ENCODE data around the gene FBXO11.
"Not testable (repeated sequence)": the region's sequence is repeated elsewhere in the genome, so short reads cannot be mapped to it uniquely, and the experiment has no call there.

Gene FBXO11

DNA sequence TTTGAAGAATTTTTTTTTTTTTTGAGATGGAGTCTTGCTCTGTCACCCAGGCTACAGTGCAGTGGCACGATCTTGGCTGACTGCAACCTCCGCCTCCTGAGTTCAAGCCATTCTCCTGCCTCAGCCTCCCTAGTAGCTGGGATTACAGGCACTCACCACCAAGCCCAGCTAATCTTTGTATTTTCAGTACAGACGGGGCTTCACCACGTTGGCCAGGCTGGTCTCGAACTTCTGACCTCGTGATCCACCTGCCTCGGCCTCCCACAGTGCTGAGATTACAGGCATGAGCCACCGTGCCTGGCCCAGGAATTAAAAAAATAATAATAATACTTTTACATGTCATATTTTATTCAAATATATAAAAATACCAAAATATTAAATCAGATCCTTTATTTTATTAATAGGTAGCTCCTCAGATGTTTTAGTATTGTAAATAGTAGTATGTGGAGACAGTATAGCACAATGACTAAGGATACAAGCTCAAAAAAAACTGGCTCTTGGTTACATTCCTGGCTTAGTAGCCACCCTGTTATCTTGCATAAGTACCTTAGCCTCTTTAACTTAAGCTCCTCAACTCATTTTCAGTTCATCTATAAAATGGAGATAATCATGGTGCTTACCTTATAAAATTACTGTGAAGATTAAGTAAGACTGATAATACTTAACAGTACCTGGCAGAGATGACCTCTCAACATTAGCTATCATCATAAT, 53.1 kb downstream of the FBXO11 start:
- H3K9me3 Mint-ChIP-seq, result not testable (repeated sequence)

DNA sequence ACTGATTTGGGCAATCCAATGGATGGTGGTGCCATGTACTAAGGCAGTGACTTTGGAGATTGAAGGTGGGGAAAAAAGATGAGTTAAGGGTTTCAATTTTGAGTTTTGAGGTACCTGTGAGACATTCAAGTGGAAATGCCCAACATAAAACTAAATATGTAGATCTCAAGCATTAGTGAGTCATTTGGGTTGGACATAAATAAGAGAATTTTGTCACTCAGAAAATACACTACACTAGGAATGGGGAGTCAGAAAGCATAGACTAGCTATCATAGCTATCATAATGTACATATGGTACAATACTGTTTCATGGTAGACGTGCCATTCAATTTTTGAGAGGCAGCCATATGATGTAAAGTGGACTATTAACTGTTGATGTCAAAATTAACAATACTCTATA, 56.1 kb downstream of the FBXO11 start:
- Mint-ChIP-seq H3K36me3 (ENCODE audit: insufficient read depth) (peaks cover 10% of the 10 kb centered on the region), H3K4me3 (no peak overlapping the region), H3K27me3 (no peaks in the 10 kb centered on the region), H3K27ac (ENCODE audit: low read depth) (no peak overlapping the region), H3K9me3 (no peaks in the 10 kb centered on the region), H3K4me1 (peaks cover 42% of the 10 kb centered on the region)
- ATAC-seq (replicated peaks; ENCODE audit: extremely low read depth, poor library complexity, severe bottlenecking), result no peak
- no peak for DNase-seq (ENCODE audit: low spot score in 2 of 2)

More for the DNA sequence above, 53.1 kb downstream of the FBXO11 start:
- peaks cover 53% of the 10 kb centered on the region for H3K4me1 Mint-ChIP-seq
- H3K27me3 Mint-ChIP-seq; H3K4me3 Mint-ChIP-seq; DNase-seq (ENCODE audit: low spot score in 2 of 2); ATAC-seq (replicated peaks; ENCODE audit: extremely low read depth, poor library complexity, severe bottlenecking); H3K27ac Mint-ChIP-seq (ENCODE audit: low read depth): not testable (repeated sequence)
- H3K36me3 Mint-ChIP-seq (ENCODE audit: insufficient read depth), result peaks cover 20% of the 10 kb centered on the region

DNA sequence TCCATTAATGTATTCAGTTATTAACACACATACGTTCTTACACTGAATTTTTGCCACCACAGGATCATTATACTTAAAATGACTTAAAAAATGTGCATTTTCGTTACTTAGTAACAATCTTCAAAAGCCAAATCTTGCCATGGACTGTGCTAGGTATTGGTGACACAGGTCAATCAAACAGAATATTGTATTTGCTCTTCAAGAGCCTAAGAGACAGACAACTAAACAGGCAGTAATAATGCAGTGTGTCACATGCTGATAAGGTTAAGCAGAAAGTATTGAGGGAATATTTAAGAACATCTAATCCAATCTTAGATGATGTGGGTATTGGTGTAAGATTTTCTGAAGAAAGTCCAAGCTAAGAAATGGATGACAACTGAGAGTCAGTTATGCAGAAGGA, 56.9 kb downstream of the FBXO11 start:
- H3K9me3 Mint-ChIP-seq, result no peaks in the 10 kb centered on the region
- H3K4me3 Mint-ChIP-seq, result no peak overlapping the region
- no peak for DNase-seq (ENCODE audit: low spot score in 2 of 2)
- no peak overlapping the region for H3K27ac Mint-ChIP-seq (ENCODE audit: low read depth)
- no peaks in the 10 kb centered on the region for H3K27me3 Mint-ChIP-seq
- ATAC-seq (replicated peaks; ENCODE audit: extremely low read depth, poor library complexity, severe bottlenecking), result no peak
- peaks cover 45% of the 10 kb centered on the region for H3K4me1 Mint-ChIP-seq
- peaks cover 10% of the 10 kb centered on the region for H3K36me3 Mint-ChIP-seq (ENCODE audit: insufficient read depth)

DNA sequence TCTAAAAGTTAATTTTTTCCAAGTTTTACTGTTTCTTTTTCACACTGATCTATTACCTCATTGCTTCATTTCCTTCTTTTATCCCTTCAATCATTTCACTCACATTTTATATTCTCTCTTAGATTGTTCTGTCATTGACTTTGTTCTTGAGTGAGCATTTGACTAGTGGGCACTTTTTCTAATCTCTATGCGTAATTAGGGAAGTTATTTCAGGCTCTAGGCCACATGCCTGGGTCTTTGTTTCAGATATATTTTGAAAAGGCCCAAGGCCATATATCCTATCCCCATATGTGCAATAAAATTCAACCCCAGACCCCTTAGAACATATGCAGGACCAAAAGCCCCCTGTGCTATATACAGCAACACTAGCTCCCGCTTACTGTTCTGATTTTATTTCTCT, 62.1 kb downstream of the FBXO11 start:
- Mint-ChIP-seq H3K9me3 (no peaks in the 10 kb centered on the region), H3K4me3 (no peak overlapping the region)
- no peak for DNase-seq (ENCODE audit: low spot score in 2 of 2)

DNA sequence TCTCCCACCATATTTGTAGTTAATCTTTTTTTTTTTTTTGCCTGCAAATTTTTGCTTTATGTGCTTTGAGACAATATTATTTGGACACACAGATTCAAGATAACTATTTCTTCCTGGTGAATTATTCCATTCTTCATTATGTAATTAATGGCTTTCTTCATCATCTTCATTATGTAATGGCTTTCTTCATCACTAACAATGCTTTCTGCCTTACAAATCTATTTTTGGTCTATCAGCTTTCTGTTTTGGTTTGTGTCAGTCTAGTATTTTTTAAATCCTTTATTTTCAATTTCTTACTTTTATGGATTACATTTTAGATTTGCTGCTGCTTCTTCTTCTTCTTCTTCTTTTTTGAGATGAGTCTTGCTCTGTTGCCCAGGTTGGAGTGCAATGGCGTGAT, 62.9 kb downstream of the FBXO11 start:
- H3K27me3 Mint-ChIP-seq, result no peaks in the 10 kb centered on the region
- H3K27ac Mint-ChIP-seq (ENCODE audit: low read depth), result peak overlapping the region; percentile 84
- peaks cover 43% of the 10 kb centered on the region for H3K4me1 Mint-ChIP-seq
- no peak overlapping the region for H3K4me3 Mint-ChIP-seq
- peaks cover 16% of the 10 kb centered on the region for H3K36me3 Mint-ChIP-seq (ENCODE audit: insufficient read depth)
- no peaks in the 10 kb centered on the region for H3K9me3 Mint-ChIP-seq
- DNase-seq (ENCODE audit: low spot score in 2 of 2) (no peak), ATAC-seq (replicated peaks; ENCODE audit: extremely low read depth, poor library complexity, severe bottlenecking) (no peak)

More for the DNA sequence above, 62.1 kb downstream of the FBXO11 start:
- Mint-ChIP-seq H3K27me3 (no peaks in the 10 kb centered on the region), H3K27ac (ENCODE audit: low read depth) (peak overlapping the region; percentile 84), H3K4me1 (peaks cover 43% of the 10 kb centered on the region), H3K36me3 (ENCODE audit: insufficient read depth) (peaks cover 11% of the 10 kb centered on the region)
- ATAC-seq (replicated peaks; ENCODE audit: extremely low read depth, poor library complexity, severe bottlenecking), result no peak

DNA sequence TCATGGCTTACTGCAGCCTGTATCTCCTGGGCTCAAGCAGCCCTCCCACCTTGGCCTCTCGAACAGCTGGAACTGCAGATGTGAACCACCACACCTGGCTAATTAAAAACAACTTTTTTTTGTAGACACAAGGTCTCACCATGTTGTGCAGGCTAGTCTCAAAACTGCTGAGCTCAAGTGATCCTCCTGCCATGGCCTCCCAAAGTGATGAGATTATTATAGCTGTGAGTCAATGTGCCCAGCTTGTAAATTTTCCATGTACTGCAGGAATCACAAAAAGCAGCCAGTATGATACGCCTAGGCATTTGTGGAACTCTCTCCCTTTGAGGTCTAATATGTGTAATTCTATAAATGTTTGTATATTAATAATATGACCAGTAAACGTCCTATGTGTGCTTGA, 63.5 kb downstream of the FBXO11 start:
- Mint-ChIP-seq H3K27me3 (no peaks in the 10 kb centered on the region), H3K4me1 (peaks cover 38% of the 10 kb centered on the region), H3K36me3 (ENCODE audit: insufficient read depth) (peaks cover 17% of the 10 kb centered on the region), H3K4me3 (no peak overlapping the region), H3K9me3 (no peaks in the 10 kb centered on the region), H3K27ac (ENCODE audit: low read depth) (peak overlapping the region; percentile 84)
- DNase-seq (ENCODE audit: low spot score in 2 of 2) (no peak), ATAC-seq (replicated peaks; ENCODE audit: extremely low read depth, poor library complexity, severe bottlenecking) (no peak)

DNA sequence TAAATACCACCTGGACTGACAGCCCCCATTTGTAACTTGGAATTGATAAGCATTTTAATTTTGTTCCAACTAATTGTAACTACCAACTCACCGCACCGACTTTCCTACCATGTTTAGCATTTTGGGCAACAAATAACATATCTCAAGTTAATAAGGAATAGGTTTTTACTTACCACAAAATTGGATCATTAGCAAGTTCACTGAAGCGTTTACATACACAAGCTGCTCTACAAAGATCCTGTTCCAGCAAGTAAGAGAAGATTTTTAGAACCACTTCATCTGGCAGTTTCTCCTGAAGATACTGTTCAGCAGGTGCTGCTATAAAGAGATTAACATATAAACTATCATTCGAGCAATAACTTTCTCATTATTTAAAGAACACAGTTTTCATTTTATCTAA, 67.6 kb downstream of the FBXO11 start:
- no peak overlapping the region for H3K4me3 Mint-ChIP-seq
- ATAC-seq (replicated peaks; ENCODE audit: extremely low read depth, poor library complexity, severe bottlenecking) (no peak), DNase-seq (ENCODE audit: low spot score in 2 of 2) (no peak)
- H3K9me3 Mint-ChIP-seq, result no peaks in the 10 kb centered on the region
- no peak overlapping the region for H3K27ac Mint-ChIP-seq (ENCODE audit: low read depth)
- H3K27me3 Mint-ChIP-seq, result no peaks in the 10 kb centered on the region
- H3K4me1 Mint-ChIP-seq, result peaks cover 14% of the 10 kb centered on the region
- peaks cover 46% of the 10 kb centered on the region for H3K36me3 Mint-ChIP-seq (ENCODE audit: insufficient read depth)

DNA sequence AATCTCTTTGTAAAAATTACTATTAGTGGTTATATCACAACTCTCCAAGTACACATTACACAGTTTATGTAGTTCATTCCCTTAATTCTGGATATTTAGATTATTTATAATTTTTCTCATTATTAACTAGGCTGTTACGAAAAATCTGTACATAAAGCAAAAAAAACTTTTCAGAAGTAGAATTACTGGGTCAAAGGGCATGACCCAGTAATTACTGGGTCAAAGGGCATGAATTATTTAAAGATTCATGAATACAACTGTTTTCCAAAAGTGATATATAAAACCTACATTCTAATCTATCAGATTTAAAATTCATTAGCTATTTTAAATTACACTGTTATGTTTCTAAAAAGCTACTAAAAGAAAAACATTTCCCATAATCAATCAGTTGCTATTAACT, 68.0 kb downstream of the FBXO11 start:
- ATAC-seq (replicated peaks; ENCODE audit: extremely low read depth, poor library complexity, severe bottlenecking) (no peak), DNase-seq (ENCODE audit: low spot score in 2 of 2) (no peak)
- Mint-ChIP-seq H3K4me1 (peaks cover 9% of the 10 kb centered on the region), H3K4me3 (no peak overlapping the region), H3K36me3 (ENCODE audit: insufficient read depth) (peaks cover 45% of the 10 kb centered on the region), H3K27me3 (no peaks in the 10 kb centered on the region), H3K27ac (ENCODE audit: low read depth) (no peak overlapping the region), H3K9me3 (no peaks in the 10 kb centered on the region)

DNA sequence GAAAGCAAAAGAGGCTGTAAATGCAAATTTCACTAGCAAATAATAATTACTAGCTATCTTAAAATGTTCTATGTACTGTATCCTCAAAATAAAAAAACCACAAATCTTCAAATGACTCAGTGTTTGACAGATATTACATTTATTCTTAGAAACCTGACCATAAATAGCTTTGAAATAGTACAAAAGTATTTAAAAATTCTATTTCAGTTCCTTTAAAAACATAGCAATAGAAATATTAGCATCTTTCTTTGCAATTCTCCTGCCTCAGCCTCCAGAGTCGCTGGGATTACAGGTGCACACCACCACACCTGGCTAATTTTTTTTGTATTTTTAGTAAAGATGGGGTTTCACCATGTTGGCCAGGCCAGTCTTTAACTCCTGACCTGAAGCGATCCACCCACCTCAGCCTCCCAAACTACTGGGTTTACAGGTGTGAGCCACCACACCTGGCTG, 72.8 kb downstream of the FBXO11 start:
- Mint-ChIP-seq H3K4me3 (no peak overlapping the region), H3K9me3 (no peaks in the 10 kb centered on the region), H3K27ac (ENCODE audit: low read depth) (no peak overlapping the region), H3K4me1 (no peaks in the 10 kb centered on the region), H3K36me3 (ENCODE audit: insufficient read depth) (peaks cover 60% of the 10 kb centered on the region), H3K27me3 (no peaks in the 10 kb centered on the region)
- DNase-seq (ENCODE audit: low spot score in 2 of 2) (no peak), ATAC-seq (replicated peaks; ENCODE audit: extremely low read depth, poor library complexity, severe bottlenecking) (no peak)

DNA sequence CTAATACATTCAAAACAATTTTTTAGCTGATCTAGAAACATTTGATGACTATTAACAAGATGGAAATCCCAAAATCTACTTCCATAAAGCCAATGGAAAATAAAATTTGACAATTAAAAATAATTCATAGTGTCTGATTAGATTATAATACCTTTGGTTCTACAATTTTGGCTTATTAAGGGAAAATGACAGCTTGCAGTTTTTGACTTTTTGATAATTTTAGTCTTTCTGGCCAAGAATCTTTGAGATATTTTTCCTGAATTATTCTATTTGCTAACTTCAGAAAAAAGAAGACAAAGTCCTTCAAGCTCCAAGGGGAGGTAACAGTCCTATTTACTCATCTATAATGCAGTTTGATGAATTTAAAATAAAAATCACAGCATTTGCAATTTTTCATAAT, 83.8 kb downstream of the FBXO11 start:
- Mint-ChIP-seq H3K27ac (ENCODE audit: low read depth) (no peak overlapping the region), H3K4me1 (no peaks in the 10 kb centered on the region), H3K4me3 (no peak overlapping the region), H3K9me3 (no peaks in the 10 kb centered on the region), H3K36me3 (ENCODE audit: insufficient read depth) (peaks cover 49% of the 10 kb centered on the region), H3K27me3 (no peaks in the 10 kb centered on the region)
- no peak for DNase-seq (ENCODE audit: low spot score in 2 of 2)
- no peak for ATAC-seq (replicated peaks; ENCODE audit: extremely low read depth, poor library complexity, severe bottlenecking)

DNA sequence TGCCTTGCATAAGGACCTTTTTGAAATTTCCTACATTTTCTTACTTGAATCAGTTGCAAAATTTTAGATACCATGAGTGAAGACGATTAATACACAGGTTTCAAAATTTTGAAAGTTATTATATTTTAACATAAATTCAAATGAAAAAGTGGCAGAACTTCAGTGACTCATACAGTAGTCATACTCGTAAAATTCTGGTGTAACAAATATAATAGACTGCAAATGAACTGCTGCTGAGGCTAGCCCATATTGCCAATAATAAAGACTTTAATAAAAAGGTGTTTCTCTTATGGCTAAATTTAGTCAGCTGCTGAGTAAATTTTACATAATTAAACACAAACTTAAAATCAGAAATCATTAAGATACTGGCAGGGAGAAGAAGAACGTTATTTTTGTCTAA, 86.5 kb downstream of the FBXO11 start:
- no peak for DNase-seq (ENCODE audit: low spot score in 2 of 2)

DNA sequence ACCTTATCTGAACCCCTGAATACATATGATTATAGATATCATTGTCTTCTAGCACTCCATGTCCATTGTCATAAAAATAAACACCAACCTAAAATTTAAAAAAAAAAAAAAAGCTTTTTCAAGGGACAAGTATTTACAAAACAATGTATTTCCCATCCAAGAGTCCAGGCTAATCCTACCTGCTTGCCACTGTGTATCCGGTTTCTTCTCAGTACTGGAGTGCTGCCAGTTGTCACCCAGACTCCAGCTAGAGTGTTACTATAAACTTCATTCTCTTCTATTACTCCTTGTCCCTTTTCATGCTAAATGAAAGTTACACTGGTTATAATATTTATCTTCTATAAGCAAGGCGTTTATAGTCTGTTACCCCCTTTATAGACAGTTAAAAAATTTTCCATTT, 87.5 kb downstream of the FBXO11 start:
- Mint-ChIP-seq H3K4me3 (no peak overlapping the region), H3K9me3 (no peaks in the 10 kb centered on the region), H3K27ac (ENCODE audit: low read depth) (peak overlapping the region; percentile 35), H3K27me3 (no peaks in the 10 kb centered on the region), H3K4me1 (peaks cover 5% of the 10 kb centered on the region), H3K36me3 (ENCODE audit: insufficient read depth) (peaks cover 65% of the 10 kb centered on the region)
- ATAC-seq (replicated peaks; ENCODE audit: extremely low read depth, poor library complexity, severe bottlenecking), result no peak
- no peak for DNase-seq (ENCODE audit: low spot score in 2 of 2)

More for the DNA sequence above, 86.5 kb downstream of the FBXO11 start:
- peaks cover 3% of the 10 kb centered on the region for H3K4me1 Mint-ChIP-seq
- peaks cover 58% of the 10 kb centered on the region for H3K36me3 Mint-ChIP-seq (ENCODE audit: insufficient read depth)
- no peak for ATAC-seq (replicated peaks; ENCODE audit: extremely low read depth, poor library complexity, severe bottlenecking)
- H3K9me3 Mint-ChIP-seq, result no peaks in the 10 kb centered on the region
- no peaks in the 10 kb centered on the region for H3K27me3 Mint-ChIP-seq
- peak overlapping the region; percentile 35 for H3K27ac Mint-ChIP-seq (ENCODE audit: low read depth)
- no peak overlapping the region for H3K4me3 Mint-ChIP-seq

DNA sequence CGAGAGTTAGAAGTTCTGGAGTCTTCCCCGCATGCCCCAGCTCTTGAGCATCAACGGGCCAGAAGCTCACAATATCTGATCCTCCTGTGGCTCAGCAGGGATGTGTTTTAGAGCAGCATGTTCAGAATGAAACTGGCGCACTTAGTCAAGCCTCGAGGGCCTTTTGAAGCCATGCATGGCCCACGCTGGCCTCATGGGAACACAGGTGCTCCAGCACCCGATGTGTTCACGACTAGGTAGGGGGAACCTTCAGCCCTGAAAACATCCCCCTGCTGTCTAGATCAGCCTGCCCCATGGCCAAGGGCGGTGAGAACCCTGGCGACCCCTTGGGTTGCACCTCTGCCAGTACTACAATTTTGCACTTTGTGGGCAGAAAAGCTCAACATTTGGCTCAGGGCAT, 90.5 kb downstream of the FBXO11 start:
- DNase-seq (ENCODE audit: low spot score in 2 of 2), result no peak
- H3K4me3 Mint-ChIP-seq, result no peak overlapping the region
- H3K4me1 Mint-ChIP-seq, result peaks cover 15% of the 10 kb centered on the region
- H3K27me3 Mint-ChIP-seq, result no peaks in the 10 kb centered on the region
- H3K9me3 Mint-ChIP-seq, result no peaks in the 10 kb centered on the region
- peaks cover 66% of the 10 kb centered on the region for H3K36me3 Mint-ChIP-seq (ENCODE audit: insufficient read depth)
- no peak for ATAC-seq (replicated peaks; ENCODE audit: extremely low read depth, poor library complexity, severe bottlenecking)
- H3K27ac Mint-ChIP-seq (ENCODE audit: low read depth), result no peak overlapping the region
